Esophagus squamous epithelium (tissue), 5 donors: ENCODE measurements around the gene PTPRN2. TPM values are rescaled to one million over a fixed set of nuclear protein-coding genes. Genes with fewer than 3 reads are reported as not detected.

ENCODE experiments used
- DNase-seq: peaks from one replicate; lab custom pipeline; 2025; lab: John Stamatoyannopoulos, UW
- H3K27ac ChIP-seq, 4 donors: fragments of 200-600 bp; sonication (generic); one replicate each; pipeline ENCODE4 v1.5.1; 2016 to 2019; ENCODE audit warnings: mild to moderate bottlenecking in 1 of 4
- H3K27me3 ChIP-seq, 4 donors: fragments of 200-600 bp; sonication (generic); 1 replicate in 3 of 4; 2 replicates in 1 of 4; pipeline versions ENCODE4 v1.5.1 to v1.6.0; 2017 to 2021; ENCODE audit warnings: antibody characterized with exemption in 1 of 4
- H3K36me3 ChIP-seq, 3 donors: fragments of 200-600 bp; sonication (generic); one replicate each; pipeline ENCODE4 v1.5.1; 2016 to 2019
- H3K4me1 ChIP-seq, 3 donors: fragments of 200-600 bp; sonication (generic); one replicate each; pipeline ENCODE4 v1.5.1; 2017 to 2019
- H3K4me3 ChIP-seq, 4 donors: fragments of 200-600 bp; sonication (generic); 1 replicate in 3 of 4; 2 replicates in 1 of 4; pipeline ENCODE4 v1.5.1; 2016 to 2019; ENCODE audit warnings: mild to moderate bottlenecking in 2 of 4, moderate library complexity in 1 of 4
- H3K9me3 ChIP-seq, 3 donors: fragments of 200-600 bp; sonication (generic); one replicate each; pipeline ENCODE4 v1.5.1; 2016 to 2019
- CTCF ChIP-seq, 6 experiments: fragments of 450-650 bp in 4 of 6; fragments of 200-600 bp in 2 of 6; sonication (generic) in 2 of 6; IDR thresholded peaks; one replicate each; pipeline ENCODE4 v1.5.1; 2016 to 2019; ENCODE audit warnings: antibody characterized with exemption in 6 of 6, mild to moderate bottlenecking in 4 of 6, moderate library complexity in 4 of 6
- POLR2A ChIP-seq, 4 donors: fragments of 450-650 bp; IDR thresholded peaks; one replicate each; pipeline ENCODE4 v1.6.1; 2017; ENCODE audit warnings: antibody characterized with exemption in 4 of 4, mild to moderate bottlenecking in 4 of 4, moderate library complexity in 3 of 4
- WGBS, 2 donors: methylation state at CpG; one replicate each; pipeline ENCODE4 v1.1.5; 2018; 5-methylcytosine and 5-hydroxymethylcytosine counted together
- intact Hi-C: fragments of 100-400 bp; cut with DNase I; formaldehyde crosslinking; loops from one replicate; pipeline ENCODE4 v1.15.0; 2022
- total RNA-seq, 4 donors: library from RNA; depleted of rRNA; stranded (reverse); fragments of >200 nt; gene quantifications; one replicate each; pipeline ENCODE4 v1.1.0, GENCODE V29; 2016
- donor health status: DM: yes; HTN: yes; CAD: no.

Gene PTPRN2
- total RNA-seq, 4 donors from 2014 or later, result 0.38 to 2.7 (median 1.0) TPM

- Histone ChIP-seq H3K36me3 (no peaks in the 10 kb centered on the region), H3K27me3 (peaks cover 0 to 5% (median 0%) of the 10 kb centered on the region in 4 donors), H3K9me3 (peaks cover 0 to 37% (median 19%) of the 10 kb centered on the region in 3 donors), H3K27ac (no peak overlapping the region), H3K4me1 (no peaks in the 10 kb centered on the region), H3K4me3 (no peak overlapping the region)
- WGBS, 2 donors, result 33 to 46% methylated on average over 3 of the region's 3 CpGs
- no peak for DNase-seq
- TF ChIP-seq CTCF (IDR thresholded peaks at IDR 0.05), result no peak
- TF ChIP-seq POLR2A (IDR thresholded peaks at IDR 0.05), result no peak
- intact Hi-C loops, result no loop called here
These were observed 616.9 kb downstream of the PTPRN2 start for GRCh38 chr7:157970744-157971143.

GRCh38 chr7:157969995-157970394 is 617.6 kb downstream of the PTPRN2 start:
- Histone ChIP-seq H3K36me3 (no peaks in the 10 kb centered on the region), H3K27me3 (peaks cover 0 to 5% (median 0%) of the 10 kb centered on the region in 4 donors), H3K4me1 (no peaks in the 10 kb centered on the region), H3K27ac (no peak overlapping the region), H3K9me3 (peaks cover 0 to 32% (median 16%) of the 10 kb centered on the region in 3 donors), H3K4me3 (no peak overlapping the region)
- no peak for TF ChIP-seq POLR2A (IDR thresholded peaks at IDR 0.05)
- no peak for TF ChIP-seq CTCF (IDR thresholded peaks at IDR 0.05)
- no peak for DNase-seq
- 69 to 100% methylated on average over 1 to 2 of the region's 2 CpGs for WGBS, 2 donors
- intact Hi-C loops, result no loop called here

GRCh38 chr7:157966490-157966889 is 621.1 kb downstream of the PTPRN2 start:
- DNase-seq, result no peak
- Histone ChIP-seq H3K27ac (no peak overlapping the region), H3K9me3 (peaks cover 0 to 9% (median 0%) of the 10 kb centered on the region in 3 donors), H3K4me1 (no peaks in the 10 kb centered on the region), H3K36me3 (no peaks in the 10 kb centered on the region), H3K4me3 (no peak overlapping the region), H3K27me3 (peaks cover 0 to 13% (median 0%) of the 10 kb centered on the region in 4 donors)
- 74 to 75% methylated on average over 1 of the region's 1 CpG for WGBS, 2 donors
- intact Hi-C loops, result no loop called here
- TF ChIP-seq CTCF (IDR thresholded peaks at IDR 0.05) (no peak), POLR2A (IDR thresholded peaks at IDR 0.05) (no peak)

GRCh38 chr7:157964521-157964920 is 623.1 kb downstream of the PTPRN2 start:
- Histone ChIP-seq H3K9me3 (no peaks in the 10 kb centered on the region), H3K27me3 (peaks cover 0 to 8% (median 0%) of the 10 kb centered on the region in 4 donors), H3K4me1 (no peaks in the 10 kb centered on the region), H3K4me3 (no peak overlapping the region), H3K27ac (no peak overlapping the region), H3K36me3 (no peaks in the 10 kb centered on the region)
- TF ChIP-seq CTCF (IDR thresholded peaks at IDR 0.05) (no peak), POLR2A (IDR thresholded peaks at IDR 0.05) (no peak)
- intact Hi-C loops, result no loop called here
- no peak for DNase-seq
- WGBS, 2 donors, result 86 to 94% methylated on average over 6 to 8 of the region's 8 CpGs

- Histone ChIP-seq H3K27me3 (peaks cover 0 to 8% (median 0%) of the 10 kb centered on the region in 4 donors), H3K9me3 (no peaks in the 10 kb centered on the region), H3K4me3 (no peak overlapping the region), H3K27ac (no peak overlapping the region), H3K4me1 (no peaks in the 10 kb centered on the region), H3K36me3 (no peaks in the 10 kb centered on the region)
- intact Hi-C loops, result no loop called here
- no peak for TF ChIP-seq CTCF (IDR thresholded peaks at IDR 0.05)
- no peak for TF ChIP-seq POLR2A (IDR thresholded peaks at IDR 0.05)
- DNase-seq, result no peak
- 67 to 85% methylated on average over 5 to 6 of the region's 8 CpGs for WGBS, 2 donors
These were observed 623.6 kb downstream of the PTPRN2 start for GRCh38 chr7:157964016-157964415.
